ENCODE measurements around the gene KRTAP12-1. TPM values are rescaled to one million over a fixed set of nuclear protein-coding genes. Genes with fewer than 3 reads are reported as not detected.
"Not testable (repeated sequence)": the region's sequence is repeated elsewhere in the genome, so short reads cannot be mapped to it uniquely, and the experiment has no call there.

The KRTAP12-1 gene
- total and polyA plus RNA-seq, 9 of the 15 experiments (the other 6 are each of a cell fraction or from before 2014, with no cell fraction given): not detected

GRCh38 chr21:44686000-44686781 is 4.2 kb upstream of the KRTAP12-1 start:
- H3K9me3 ChIP-seq (replicated peaks; ENCODE audit: control insufficient read depth, insufficient read depth, low read depth, low read length): no peaks in the 10 kb centered on the region
- H3K9me1 ChIP-seq (ENCODE audit: control insufficient read depth, insufficient read depth, low read length): no peaks in the 10 kb centered on the region
- 0 out of 2 replicates have a peak, but pooled peaks cover 6% of the 10 kb centered on the region for H4K20me1 ChIP-seq (replicated peaks; ENCODE audit: control insufficient read depth, insufficient read depth, low read length)
- H3K27me3 ChIP-seq (ENCODE audit: control insufficient read depth in 2 of 2, insufficient read depth in 2 of 2, low read length in 2 of 2): peaks cover 22 to 57% of the 10 kb centered on the region in 2 experiments
- ATAC-seq (no peak), DNase-seq (ENCODE audit: extremely low read depth in 1 of 4, low spot score in 3 of 4) (no peak), FAIRE-seq (no peak)
- TF ChIP-seq SNIP1 (IDR thresholded peaks at IDR 0.05; ENCODE audit: low read depth) (no peak), SMARCB1 (IDR thresholded peaks at IDR 0.05; ENCODE audit: insufficient read length, low read depth) (no peak), RCOR1 (IDR thresholded peaks at IDR 0.05; ENCODE audit: borderline replicate concordance in 1 of 2, low read depth in 2 of 2, low read length in 2 of 2) (no peak), PCBP1 (IDR thresholded peaks at IDR 0.05; ENCODE audit: low read depth, low read length, poor library complexity, severe bottlenecking) (no peak), RNF219 (CRISPR knock-in tag; IDR thresholded peaks at IDR 0.05) (no peak), MIER1 (IDR thresholded peaks at IDR 0.05; ENCODE audit: low read depth) (no peak), GATAD2B (IDR thresholded peaks at IDR 0.05; ENCODE audit: borderline replicate concordance) (no peak), CHD2 (IDR thresholded peaks at IDR 0.05; ENCODE audit: low read depth, low read length) (no peak), SP2 (IDR thresholded peaks at IDR 0.05; ENCODE audit: extremely low read depth, low read depth, low read length, poor library complexity, severe bottlenecking) (no peak), EGR1 (conservative IDR thresholded peaks at IDR 0.05) (no peak), EP300 (IDR thresholded peaks at IDR 0.05; ENCODE audit: low read length) (no peak), NFXL1 (CRISPR knock-in tag; IDR thresholded peaks at IDR 0.05) (no peak)
- TF ChIP-seq, protein P1, sequence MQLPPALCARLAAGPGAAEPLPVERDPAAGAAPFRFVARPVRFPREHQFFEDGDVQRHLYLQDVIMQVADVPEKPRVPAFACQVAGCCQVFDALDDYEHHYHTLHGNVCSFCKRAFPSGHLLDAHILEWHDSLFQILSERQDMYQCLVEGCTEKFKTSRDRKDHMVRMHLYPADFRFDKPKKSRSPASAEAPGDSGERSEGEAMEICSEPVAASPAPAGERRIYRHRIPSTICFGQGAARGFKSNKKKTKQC (CRISPR knock-in tag; IDR thresholded peaks at IDR 0.05): no peak
- H3K4me1 ChIP-seq (replicated peaks in 1 of 2; ENCODE audit: control insufficient read depth in 2 of 2, insufficient read depth in 2 of 2, low read length in 2 of 2): peaks cover 0 to 6% of the 10 kb centered on the region in 2 experiments; a peak in 2 of 5 replicates
- no peak overlapping the region for H3K4me3 ChIP-seq
- whole genome bisulfite sequencing (ENCODE audit: insufficient coverage, low coverage, missing lambda C conversion rate): 0% methylated on average over 14 of the region's 14 CpGs
- intact Hi-C loops (cut with micrococcal nuclease) (no loop called here), in situ Hi-C loops (cut with MboI) (no loop called here)
- ChIA-PET CTCF (ENCODE audit: low intra/inter-chr PET ratio) (no interaction called here), POLR2A (interaction anchor here (0.6 to 1.1 kb wide), 3 partner anchors 10 to 96 kb away, joined by 3 to 6 read pairs (median 3); no protein-coding TSS in a partner anchor)
- no peaks in the 10 kb centered on the region for H3K36me3 ChIP-seq (ENCODE audit: control insufficient read depth, insufficient read depth, low read length)
- no peak overlapping the region for H3K4me2 ChIP-seq (ENCODE audit: insufficient read depth, low read length)
- H2AFZ ChIP-seq (ENCODE audit: low read depth, low read length): no peak overlapping the region
- H3K9ac ChIP-seq (ENCODE audit: insufficient read depth in 1 of 2, low read depth in 2 of 2, low read length in 2 of 2): no peak overlapping the region
- BruUV-seq (replicated peaks): no TSS peak
- H3K27ac ChIP-seq (ENCODE audit: extremely low read depth, low read depth, low read length): no peak overlapping the region
- no peaks in the 10 kb centered on the region for H3K79me2 ChIP-seq (ENCODE audit: control insufficient read depth, insufficient read depth, low read length)

- H3K36me3 ChIP-seq (ENCODE audit: control insufficient read depth, insufficient read depth, low read length); CTCF ChIA-PET (ENCODE audit: low intra/inter-chr PET ratio); H3K9ac ChIP-seq (ENCODE audit: insufficient read depth in 1 of 2, low read depth in 2 of 2, low read length in 2 of 2); intact Hi-C loops (cut with micrococcal nuclease); H4K20me1 ChIP-seq (replicated peaks; ENCODE audit: control insufficient read depth, insufficient read depth, low read length); H3K4me1 ChIP-seq (replicated peaks in 1 of 2; ENCODE audit: control insufficient read depth in 2 of 2, insufficient read depth in 2 of 2, low read length in 2 of 2); H3K27ac ChIP-seq (ENCODE audit: extremely low read depth, low read depth, low read length); DNase-seq (ENCODE audit: extremely low read depth in 1 of 4, low spot score in 3 of 4); H2AFZ ChIP-seq (ENCODE audit: low read depth, low read length); H3K4me2 ChIP-seq (ENCODE audit: insufficient read depth, low read length); H3K9me1 ChIP-seq (ENCODE audit: control insufficient read depth, insufficient read depth, low read length); H3K4me3 ChIP-seq; H3K9me3 ChIP-seq (replicated peaks; ENCODE audit: control insufficient read depth, insufficient read depth, low read depth, low read length); ATAC-seq; BruUV-seq (replicated peaks); H3K79me2 ChIP-seq (ENCODE audit: control insufficient read depth, insufficient read depth, low read length); in situ Hi-C loops (cut with MboI): not testable (repeated sequence)
- 1% methylated on average over 6 of the region's 6 CpGs for WGBS (ENCODE audit: insufficient coverage, low coverage, missing lambda C conversion rate)
- H3K27me3 ChIP-seq (ENCODE audit: control insufficient read depth in 2 of 2, insufficient read depth in 2 of 2, low read length in 2 of 2): peaks cover 22 to 57% of the 10 kb centered on the region in 2 experiments
- peak; percentile 26 for FAIRE-seq
- POLR2A ChIA-PET: interaction anchor here (1.1 to 1.4 kb wide), 2 partner anchors 8 to 11 kb away, joined by 4 to 6 read pairs; no protein-coding TSS in a partner anchor
These were observed 3.1 kb upstream of the KRTAP12-1 start for GRCh38 chr21:44685050-44685449.
